Sciatic nerve (tissue), 2 donors: ENCODE data around the gene ATXN10. TPM values are rescaled to one million over a fixed set of nuclear protein-coding genes. Genes with fewer than 3 reads are reported as not detected.

Experiments
- ATAC-seq: fragments of 200-7000 bp; cut with Tn5 transposase; one replicate; pipeline ENCODE4 v1.9.1; 2020; ENCODE audit warnings: mild to moderate bottlenecking, moderate library complexity
- DNase-seq: peaks from one replicate; pipeline ENCODE4 v3.0.0-alpha.2; 2020; ENCODE audit warnings: low spot score
- intact Hi-C: fragments of 100-400 bp; cut with DNase I; formaldehyde crosslinking; loops from one replicate; pipeline ENCODE4 v1.14.2; 2022
- total RNA-seq: library from RNA; stranded (reverse); fragmentation: NEBNext Ultra II Directional; extraction: Animal tissue kit (Norgen Biotek cat#: 25700); gene quantifications from one replicate; pipeline ENCODE4 v1.2.1, GENCODE V29; 2021
- donor health status: DM: no; HTN: no; CAD: no.
- donor health status: DM: no; HTN: no; CAD: no.

ATXN10 gene
- total RNA-seq, 1 donor from 2014 or later = 130 TPM

- intact Hi-C loops = no loop called here
- no peak for ATAC-seq
- DNase-seq = no peak
Measured at GRCh38 chr22:45799291-45799690, 127.7 kb downstream of the ATXN10 start.

GRCh38 chr22:45802054-45802453 lies 130.4 kb downstream of the ATXN10 start:
- DNase-seq (no peak), ATAC-seq (no peak)
- intact Hi-C loops = no loop called here

GRCh38 chr22:45804319-45804985 lies 132.8 kb downstream of the ATXN10 start:
- ATAC-seq (no peak), DNase-seq (no peak)
- intact Hi-C loops = no loop called here

- ATAC-seq = no peak
- intact Hi-C loops = no loop called here
- DNase-seq = no peak
Measured at GRCh38 chr22:45804986-45805325, 133.3 kb downstream of the ATXN10 start.

GRCh38 chr22:45805413-45805812 lies 133.8 kb downstream of the ATXN10 start:
- intact Hi-C loops = no loop called here
- DNase-seq = no peak
- ATAC-seq = no peak

GRCh38 chr22:45807156-45807915 lies 135.7 kb downstream of the ATXN10 start:
- intact Hi-C loops = no loop called here

GRCh38 chr22:45812910-45813309 lies 141.3 kb downstream of the ATXN10 start:
- no peak for ATAC-seq
- intact Hi-C loops = no loop called here

More at GRCh38 chr22:45807156-45807915, 135.7 kb downstream of the ATXN10 start:
- no peak for DNase-seq
- ATAC-seq = no peak

GRCh38 chr22:45814198-45814597 lies 142.6 kb downstream of the ATXN10 start:
- intact Hi-C loops = no loop called here

More at GRCh38 chr22:45812910-45813309, 141.3 kb downstream of the ATXN10 start:
- DNase-seq = no peak

GRCh38 chr22:45816776-45817175 lies 145.1 kb downstream of the ATXN10 start:
- intact Hi-C loops = no loop called here
- ATAC-seq (no peak), DNase-seq (no peak)

More at GRCh38 chr22:45814198-45814597, 142.6 kb downstream of the ATXN10 start:
- ATAC-seq = no peak
- DNase-seq = no peak

- ATAC-seq (peak; percentile 89), DNase-seq (no peak)
- intact Hi-C loops = no loop called here
Measured at GRCh38 chr22:45817745-45818423, 146.2 kb downstream of the ATXN10 start.

GRCh38 chr22:45818424-45819085 lies 146.9 kb downstream of the ATXN10 start:
- intact Hi-C loops = no loop called here
- ATAC-seq (peak; percentile 65), DNase-seq (no peak)

- DNase-seq (no peak), ATAC-seq (no peak)
- intact Hi-C loops = no loop called here
Measured at GRCh38 chr22:45819305-45819704, 147.7 kb downstream of the ATXN10 start.

GRCh38 chr22:45823336-45823735 lies 151.7 kb downstream of the ATXN10 start:
- intact Hi-C loops = no loop called here
- ATAC-seq (no peak), DNase-seq (no peak)

- intact Hi-C loops = no loop called here
- DNase-seq = no peak
- ATAC-seq = no peak
Measured at GRCh38 chr22:45826520-45826919, 154.9 kb downstream of the ATXN10 start.

GRCh38 chr22:45828841-45829240 lies 157.2 kb downstream of the ATXN10 start:
- no peak for ATAC-seq
- DNase-seq = no peak
- intact Hi-C loops = no loop called here

- DNase-seq (no peak), ATAC-seq (no peak)
- intact Hi-C loops = no loop called here
Measured at GRCh38 chr22:45830531-45831245, 159.1 kb downstream of the ATXN10 start.

GRCh38 chr22:45831394-45831793 lies 159.8 kb downstream of the ATXN10 start:
- intact Hi-C loops = no loop called here
- DNase-seq = no peak
- no peak for ATAC-seq

GRCh38 chr22:45832180-45832579 lies 160.5 kb downstream of the ATXN10 start:
- DNase-seq = no peak
- intact Hi-C loops = no loop called here
- ATAC-seq = no peak
